GM18502 (cell line): Measurements from ENCODE around the gene CAPNS1.
"Not testable (repeated sequence)": the region's sequence is repeated elsewhere in the genome, so short reads cannot be mapped to it uniquely, and the experiment has no call there.

Experiments used
- ATAC-seq: cut with Tn5 transposase; IDR thresholded peaks from one replicate; pipeline ENCODE4 v1.9.1; 2021; ENCODE audit warnings: mild to moderate bottlenecking; ENCODE audit not compliant: unreplicated experiment, poor library complexity

The CAPNS1 gene

GRCh38 chr19:36113894-36114720, 25.8 kb upstream of the CAPNS1 start:
- no peak for ATAC-seq

- ATAC-seq = peak; percentile 85
Observed at GRCh38 chr19:36114721-36115452, 25.0 kb upstream of the CAPNS1 start, which contains the start of gene POLR2I. POLR2I (minus strand) TSS chr19:36114875; CDS start chr19:36114856, 19 bp downstream.

- ATAC-seq = peak; percentile 31
Observed at GRCh38 chr19:36115453-36116343, 24.2 kb upstream of the CAPNS1 start, which contains the start of gene TBCB. TBCB (plus strand) TSS chr19:36115468; CDS start chr19:36115561, 93 bp downstream.

GRCh38 chr19:36116344-36116637, 23.6 kb upstream of the CAPNS1 start:
- no peak for ATAC-seq

GRCh38 chr19:36120092-36120983, 19.5 kb upstream of the CAPNS1 start:
- no peak for ATAC-seq

GRCh38 chr19:36120984-36121358, 18.9 kb upstream of the CAPNS1 start:
- no peak for ATAC-seq

- no peak for ATAC-seq
Observed at GRCh38 chr19:36121486-36122124, 18.3 kb upstream of the CAPNS1 start.

GRCh38 chr19:36125557-36125956, 14.3 kb upstream of the CAPNS1 start:
- no peak for ATAC-seq

- ATAC-seq = no peak
Observed at GRCh38 chr19:36128392-36128736, 11.5 kb upstream of the CAPNS1 start.

- ATAC-seq = not testable (repeated sequence)
Observed at GRCh38 chr19:36131221-36131620, 8.6 kb upstream of the CAPNS1 start.

- not testable (repeated sequence) for ATAC-seq
Observed at GRCh38 chr19:36134867-36135266, 5.0 kb upstream of the CAPNS1 start.

GRCh38 chr19:36136964-36137686, 2.7 kb upstream of the CAPNS1 start:
- ATAC-seq = no peak

- no peak for ATAC-seq
Observed at GRCh38 chr19:36139120-36139472, 770 bp upstream of the CAPNS1 start.

GRCh38 chr19:36140304-36141038, 605 bp downstream of the CAPNS1 start:
- peak; percentile 19 for ATAC-seq

GRCh38 chr19:36141039-36141927, 1.4 kb downstream of the CAPNS1 start:
- peak; percentile 48 for ATAC-seq

GRCh38 chr19:36142046-36142445, 2.2 kb downstream of the CAPNS1 start:
- ATAC-seq = no peak

GRCh38 chr19:36142496-36142895, 2.6 kb downstream of the CAPNS1 start:
- ATAC-seq = no peak
